ENCODE data around the gene LPP. TPM values are rescaled to one million over a fixed set of nuclear protein-coding genes. Genes with fewer than 3 reads are reported as not detected.

Gene LPP
- total RNA-seq, 1 donor from 2014 or later, result 96.7 TPM

DNA sequence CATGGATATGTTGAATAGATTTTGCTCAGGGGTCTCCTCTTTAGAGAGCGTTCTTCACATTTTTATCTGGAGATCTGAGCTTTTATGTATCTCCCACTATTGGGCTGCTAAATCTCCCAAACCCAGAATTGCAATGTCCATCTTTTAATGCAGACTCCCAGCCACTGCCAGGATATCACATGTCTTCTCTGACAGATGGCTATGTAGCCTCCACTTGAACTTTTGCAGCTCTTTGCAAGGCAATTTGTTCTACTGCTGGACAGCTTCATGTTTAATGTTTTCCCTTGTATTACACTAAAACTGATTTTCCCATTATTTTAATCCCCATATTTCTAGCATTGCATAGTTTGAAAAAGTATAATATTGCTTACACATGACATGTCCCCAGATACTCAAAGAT lies 177.2 kb downstream of the LPP start:
- H3K27ac Mint-ChIP-seq, result no peak overlapping the region
- H3K36me3 Mint-ChIP-seq, result peaks cover 14% of the 10 kb centered on the region
- DNase-seq (ENCODE audit: extremely low spot score, unreplicated experiment), result no peak
- TF ChIP-seq, protein P1, sequence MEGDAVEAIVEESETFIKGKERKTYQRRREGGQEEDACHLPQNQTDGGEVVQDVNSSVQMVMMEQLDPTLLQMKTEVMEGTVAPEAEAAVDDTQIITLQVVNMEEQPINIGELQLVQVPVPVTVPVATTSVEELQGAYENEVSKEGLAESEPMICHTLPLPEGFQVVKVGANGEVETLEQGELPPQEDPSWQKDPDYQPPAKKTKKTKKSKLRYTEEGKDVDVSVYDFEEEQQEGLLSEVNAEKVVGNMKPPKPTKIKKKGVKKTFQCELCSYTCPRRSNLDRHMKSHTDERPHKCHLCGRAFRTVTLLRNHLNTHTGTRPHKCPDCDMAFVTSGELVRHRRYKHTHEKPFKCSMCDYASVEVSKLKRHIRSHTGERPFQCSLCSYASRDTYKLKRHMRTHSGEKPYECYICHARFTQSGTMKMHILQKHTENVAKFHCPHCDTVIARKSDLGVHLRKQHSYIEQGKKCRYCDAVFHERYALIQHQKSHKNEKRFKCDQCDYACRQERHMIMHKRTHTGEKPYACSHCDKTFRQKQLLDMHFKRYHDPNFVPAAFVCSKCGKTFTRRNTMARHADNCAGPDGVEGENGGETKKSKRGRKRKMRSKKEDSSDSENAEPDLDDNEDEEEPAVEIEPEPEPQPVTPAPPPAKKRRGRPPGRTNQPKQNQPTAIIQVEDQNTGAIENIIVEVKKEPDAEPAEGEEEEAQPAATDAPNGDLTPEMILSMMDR (conservative IDR thresholded peaks at IDR 0.05), result no peak
- peaks cover 22% of the 10 kb centered on the region for H3K4me1 Mint-ChIP-seq (ENCODE audit: unreplicated experiment)
- H3K4me3 Mint-ChIP-seq, result no peak overlapping the region
- H3K9me3 Mint-ChIP-seq, result peaks cover 1% of the 10 kb centered on the region
- no peaks in the 10 kb centered on the region for H3K27me3 Mint-ChIP-seq

DNA sequence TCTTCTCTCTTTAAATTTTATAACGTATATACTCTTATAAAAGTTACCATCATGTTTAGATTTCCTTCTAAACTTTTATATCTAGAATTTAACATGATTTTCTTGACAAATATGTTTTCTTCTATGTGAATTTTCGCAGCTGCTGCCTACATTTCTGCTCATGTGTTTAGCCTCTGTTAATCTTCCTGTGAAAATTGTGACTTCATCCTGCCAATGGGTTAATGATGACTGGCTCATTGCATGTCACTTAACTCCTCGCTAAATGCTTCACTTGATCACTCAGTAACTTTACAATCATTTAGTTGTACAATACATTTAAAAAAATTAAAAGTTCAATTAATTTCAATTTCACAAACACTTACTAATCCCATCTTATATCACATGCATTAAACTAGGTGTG lies 178.1 kb downstream of the LPP start:
- Mint-ChIP-seq H3K4me1 (ENCODE audit: unreplicated experiment) (peaks cover 22% of the 10 kb centered on the region), H3K36me3 (peaks cover 11% of the 10 kb centered on the region), H3K27me3 (no peaks in the 10 kb centered on the region), H3K27ac (no peak overlapping the region), H3K9me3 (no peaks in the 10 kb centered on the region), H3K4me3 (no peak overlapping the region)
- TF ChIP-seq, protein P1 (conservative IDR thresholded peaks at IDR 0.05), result no peak
- no peak for DNase-seq (ENCODE audit: extremely low spot score, unreplicated experiment)

DNA sequence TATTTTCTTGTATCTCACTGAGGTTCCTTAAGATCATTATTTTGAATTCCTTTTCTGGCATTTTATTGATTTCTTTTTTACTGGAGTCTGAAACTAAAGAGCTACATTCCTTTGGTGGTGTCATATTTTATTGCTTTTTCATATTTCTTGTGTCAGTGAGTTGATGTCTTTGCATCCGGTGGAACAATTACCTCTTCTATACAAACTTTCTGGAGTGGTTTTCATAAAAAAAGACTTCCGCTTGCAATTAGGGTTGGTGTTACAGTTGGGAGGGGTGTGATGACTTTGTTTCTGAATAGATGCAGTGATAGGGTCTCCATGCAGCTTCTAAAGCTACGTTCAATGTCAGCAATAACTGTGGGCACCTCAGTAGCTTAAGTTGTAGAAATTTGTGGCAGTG lies 181.7 kb downstream of the LPP start:
- Mint-ChIP-seq H3K9me3 (no peaks in the 10 kb centered on the region), H3K27ac (no peak overlapping the region), H3K4me3 (no peak overlapping the region), H3K36me3 (peaks cover 6% of the 10 kb centered on the region), H3K4me1 (ENCODE audit: unreplicated experiment) (peaks cover 32% of the 10 kb centered on the region), H3K27me3 (no peaks in the 10 kb centered on the region)
- TF ChIP-seq, protein P1 (conservative IDR thresholded peaks at IDR 0.05), result no peak
- DNase-seq (ENCODE audit: extremely low spot score, unreplicated experiment), result no peak

DNA sequence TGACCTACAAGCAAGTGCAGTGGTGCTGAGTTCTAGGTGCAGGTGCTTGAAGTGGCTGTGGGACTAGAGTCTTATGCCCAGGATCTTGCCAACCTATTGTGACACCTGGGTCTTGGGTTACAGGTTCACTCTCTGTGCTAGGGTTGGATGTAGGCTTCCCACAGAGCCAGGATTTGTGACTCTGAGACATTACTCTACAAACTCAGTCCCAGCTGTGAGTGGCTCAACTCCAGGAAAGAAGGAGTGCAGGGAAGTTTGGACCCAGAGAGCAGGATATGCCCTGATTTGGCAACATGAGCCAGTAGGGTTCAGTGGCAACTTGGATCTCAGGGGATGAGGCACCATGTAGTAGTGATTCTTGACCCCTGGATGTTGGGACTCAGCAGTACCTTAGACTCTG lies 182.2 kb downstream of the LPP start:
- H3K4me3 Mint-ChIP-seq, result no peak overlapping the region
- peaks cover 28% of the 10 kb centered on the region for H3K4me1 Mint-ChIP-seq (ENCODE audit: unreplicated experiment)
- H3K9me3 Mint-ChIP-seq, result no peaks in the 10 kb centered on the region
- no peak overlapping the region for H3K27ac Mint-ChIP-seq
- no peaks in the 10 kb centered on the region for H3K27me3 Mint-ChIP-seq
- TF ChIP-seq, protein P1 (conservative IDR thresholded peaks at IDR 0.05), result no peak
- DNase-seq (ENCODE audit: extremely low spot score, unreplicated experiment), result no peak
- peaks cover 6% of the 10 kb centered on the region for H3K36me3 Mint-ChIP-seq

DNA sequence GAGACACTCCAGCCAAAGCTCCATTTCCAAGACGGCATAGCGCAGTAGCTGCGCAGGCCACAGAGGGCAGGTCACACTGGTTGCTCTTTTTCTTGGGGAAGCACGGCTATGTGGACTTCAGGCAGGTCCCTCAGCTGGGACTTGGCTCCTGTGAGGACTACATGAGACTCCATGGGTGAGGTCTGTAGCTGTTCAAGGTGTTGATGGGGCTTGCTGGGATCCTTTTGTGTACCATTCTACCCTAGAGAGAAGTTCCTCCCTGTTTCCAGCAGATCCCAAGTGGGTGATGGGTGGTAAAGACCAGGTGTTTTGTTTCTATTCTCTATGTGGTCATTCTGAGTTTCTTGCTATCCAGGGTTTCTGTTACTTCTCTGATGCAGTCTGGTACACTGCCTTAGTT lies 183.3 kb downstream of the LPP start:
- Mint-ChIP-seq H3K9me3 (no peaks in the 10 kb centered on the region), H3K36me3 (peaks cover 6% of the 10 kb centered on the region), H3K27me3 (no peaks in the 10 kb centered on the region), H3K4me1 (ENCODE audit: unreplicated experiment) (peaks cover 24% of the 10 kb centered on the region), H3K4me3 (no peak overlapping the region), H3K27ac (no peak overlapping the region)
- no peak for DNase-seq (ENCODE audit: extremely low spot score, unreplicated experiment)
- TF ChIP-seq, protein P1 (conservative IDR thresholded peaks at IDR 0.05), result no peak

DNA sequence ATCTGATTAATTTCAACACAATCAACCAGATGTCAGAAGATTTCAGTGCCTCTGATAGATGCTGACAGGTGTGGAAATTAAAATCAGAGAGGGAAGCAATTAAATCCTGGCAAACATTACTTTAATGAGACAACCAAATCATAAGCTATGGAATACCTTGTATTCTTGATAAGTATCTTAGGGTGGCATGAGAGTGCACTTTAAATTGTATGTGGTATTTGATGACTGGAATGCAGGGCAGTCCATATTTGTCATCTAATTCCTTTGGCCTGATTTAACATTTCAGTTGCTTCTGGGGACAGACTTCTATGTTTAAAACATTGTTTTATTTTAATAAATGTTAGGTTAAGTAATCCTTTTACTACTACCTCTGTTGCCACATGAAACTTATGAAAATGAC lies 184.1 kb downstream of the LPP start:
- no peak for DNase-seq (ENCODE audit: extremely low spot score, unreplicated experiment)
- H3K4me3 Mint-ChIP-seq, result no peak overlapping the region
- H3K9me3 Mint-ChIP-seq, result no peaks in the 10 kb centered on the region
- H3K27me3 Mint-ChIP-seq, result no peaks in the 10 kb centered on the region
- TF ChIP-seq, protein P1 (conservative IDR thresholded peaks at IDR 0.05), result no peak
- no peak overlapping the region for H3K27ac Mint-ChIP-seq
- H3K36me3 Mint-ChIP-seq, result peaks cover 6% of the 10 kb centered on the region
- peaks cover 24% of the 10 kb centered on the region for H3K4me1 Mint-ChIP-seq (ENCODE audit: unreplicated experiment)

Data from type B pancreatic cell (in vitro differentiated cells).